GM19043 (cell line): ENCODE data around the gene FHOD3.

ENCODE experiments used
- ATAC-seq: cut with Tn5 transposase; IDR thresholded peaks from one replicate; pipeline ENCODE4 v1.9.1; 2021; ENCODE audit warnings: low read depth; ENCODE audit not compliant: unreplicated experiment

FHOD3 gene

GRCh38 chr18:36316246-36316645, 18.7 kb downstream of the FHOD3 start:
- ATAC-seq, result no peak

- ATAC-seq, result no peak
Measured at GRCh38 chr18:36321658-36322407, 24.3 kb downstream of the FHOD3 start.

GRCh38 chr18:36322408-36322728, 24.9 kb downstream of the FHOD3 start:
- ATAC-seq, result no peak

GRCh38 chr18:36322734-36323133, 25.2 kb downstream of the FHOD3 start:
- no peak for ATAC-seq

GRCh38 chr18:36323421-36323820, 25.9 kb downstream of the FHOD3 start:
- no peak for ATAC-seq

- no peak for ATAC-seq
Measured at GRCh38 chr18:36325846-36326245, 28.3 kb downstream of the FHOD3 start.

GRCh38 chr18:36326771-36327170, 29.3 kb downstream of the FHOD3 start:
- ATAC-seq, result no peak

GRCh38 chr18:36327352-36328316, 30.1 kb downstream of the FHOD3 start:
- no peak for ATAC-seq

- ATAC-seq, result no peak
Measured at GRCh38 chr18:36328385-36328858, 30.9 kb downstream of the FHOD3 start.

GRCh38 chr18:36328916-36329315, 31.4 kb downstream of the FHOD3 start:
- ATAC-seq, result no peak

- ATAC-seq, result no peak
Measured at GRCh38 chr18:36329684-36330434, 32.3 kb downstream of the FHOD3 start.

GRCh38 chr18:36330435-36331052, 33.0 kb downstream of the FHOD3 start:
- ATAC-seq, result no peak

GRCh38 chr18:36331521-36331971, 34.0 kb downstream of the FHOD3 start:
- no peak for ATAC-seq

- no peak for ATAC-seq
Measured at GRCh38 chr18:36333414-36333813, 35.9 kb downstream of the FHOD3 start.

GRCh38 chr18:36334798-36335197, 37.3 kb downstream of the FHOD3 start:
- ATAC-seq, result no peak

- no peak for ATAC-seq
Measured at GRCh38 chr18:36335476-36336279, 38.2 kb downstream of the FHOD3 start.

GRCh38 chr18:36337679-36338402, 40.3 kb downstream of the FHOD3 start:
- no peak for ATAC-seq

- no peak for ATAC-seq
Measured at GRCh38 chr18:36338403-36338933, 41.0 kb downstream of the FHOD3 start.

GRCh38 chr18:36340246-36340645, 42.7 kb downstream of the FHOD3 start:
- no peak for ATAC-seq
